Measurements from ENCODE around the gene AKR1C1. TPM values are rescaled to one million over a fixed set of nuclear protein-coding genes. Genes with fewer than 3 reads are reported as not detected.
"Not testable (repeated sequence)": the region's sequence is repeated elsewhere in the genome, so short reads cannot be mapped to it uniquely, and the experiment has no call there.

AKR1C1 gene
- total RNA-seq, 1 donor from 2014 or later: 54.5 TPM

DNA sequence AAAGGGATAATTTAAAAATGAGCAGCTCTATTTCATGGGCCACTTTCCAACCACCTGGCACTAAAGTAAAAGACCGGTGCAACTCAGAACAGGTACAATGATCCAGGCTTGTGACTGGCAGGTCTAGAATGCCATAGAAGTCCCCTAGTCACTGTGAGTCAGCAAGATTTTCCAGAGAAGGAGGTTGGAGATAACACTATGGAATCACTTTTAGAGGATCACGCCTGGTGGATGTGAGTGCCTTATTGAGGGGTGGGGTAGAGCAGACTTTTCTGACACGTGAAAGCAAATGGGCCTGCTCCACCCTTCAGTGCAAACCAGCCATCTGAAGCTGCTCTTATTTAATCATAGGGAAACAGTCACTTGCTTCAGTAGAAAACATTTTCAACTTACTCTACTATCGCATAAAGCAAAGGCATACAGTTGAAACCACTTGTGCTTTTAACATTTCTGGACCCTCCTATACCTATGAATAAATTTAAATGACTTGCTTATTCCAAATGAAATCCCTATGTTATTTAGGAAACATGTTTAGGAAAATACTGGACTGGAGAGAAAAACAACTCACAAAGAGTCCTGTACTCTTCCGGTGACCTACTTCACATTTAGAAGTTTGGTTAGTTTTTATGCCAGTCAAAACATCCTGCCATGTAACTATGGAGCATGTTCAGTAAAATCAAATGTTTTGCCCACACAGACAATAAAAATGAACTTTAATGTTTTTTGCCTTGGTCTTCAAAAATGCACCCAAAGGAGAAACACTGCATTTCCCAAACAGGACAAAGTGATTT lies 21.5 kb upstream of the AKR1C1 start:
- no peak for DNase-seq
- peaks cover 21% of the 10 kb centered on the region for H3K4me1 ChIP-seq

DNA sequence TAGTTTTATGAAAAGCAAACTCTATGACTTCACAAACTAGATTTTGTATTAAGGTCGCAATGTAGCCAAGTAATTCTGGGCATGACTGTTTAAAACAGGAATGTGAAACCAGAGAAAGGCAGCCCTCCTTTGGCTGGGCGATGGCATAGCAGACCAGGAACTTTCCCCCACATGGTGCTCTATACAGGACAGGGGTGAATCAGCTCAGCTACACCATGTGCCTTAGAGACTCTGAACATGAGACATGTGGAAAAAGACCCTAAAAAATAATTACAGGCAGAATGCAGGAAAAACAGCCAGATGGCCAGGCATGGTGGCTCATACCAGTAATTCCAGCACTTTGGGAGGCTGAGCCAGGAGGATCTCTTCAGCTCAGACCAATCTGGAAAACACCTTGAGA lies 20.3 kb upstream of the AKR1C1 start:
- not testable (repeated sequence) for H3K4me3 ChIP-seq

More for the DNA sequence above, 21.5 kb upstream of the AKR1C1 start:
- Histone ChIP-seq H3K27me3 (ENCODE audit: low read depth) (no peaks in the 10 kb centered on the region), H3K4me3 (no peak overlapping the region), H3K36me3 (no peaks in the 10 kb centered on the region), H3K27ac (peak overlapping the region; percentile 56), H3K9me3 (no peaks in the 10 kb centered on the region)
- intact Hi-C loops (cut with DNase I): no loop called here
- peak in 1 of 2 donors; percentile 21 for ATAC-seq
- TF ChIP-seq, protein P1, sequence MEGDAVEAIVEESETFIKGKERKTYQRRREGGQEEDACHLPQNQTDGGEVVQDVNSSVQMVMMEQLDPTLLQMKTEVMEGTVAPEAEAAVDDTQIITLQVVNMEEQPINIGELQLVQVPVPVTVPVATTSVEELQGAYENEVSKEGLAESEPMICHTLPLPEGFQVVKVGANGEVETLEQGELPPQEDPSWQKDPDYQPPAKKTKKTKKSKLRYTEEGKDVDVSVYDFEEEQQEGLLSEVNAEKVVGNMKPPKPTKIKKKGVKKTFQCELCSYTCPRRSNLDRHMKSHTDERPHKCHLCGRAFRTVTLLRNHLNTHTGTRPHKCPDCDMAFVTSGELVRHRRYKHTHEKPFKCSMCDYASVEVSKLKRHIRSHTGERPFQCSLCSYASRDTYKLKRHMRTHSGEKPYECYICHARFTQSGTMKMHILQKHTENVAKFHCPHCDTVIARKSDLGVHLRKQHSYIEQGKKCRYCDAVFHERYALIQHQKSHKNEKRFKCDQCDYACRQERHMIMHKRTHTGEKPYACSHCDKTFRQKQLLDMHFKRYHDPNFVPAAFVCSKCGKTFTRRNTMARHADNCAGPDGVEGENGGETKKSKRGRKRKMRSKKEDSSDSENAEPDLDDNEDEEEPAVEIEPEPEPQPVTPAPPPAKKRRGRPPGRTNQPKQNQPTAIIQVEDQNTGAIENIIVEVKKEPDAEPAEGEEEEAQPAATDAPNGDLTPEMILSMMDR (IDR thresholded peaks at IDR 0.05): no peak

DNA sequence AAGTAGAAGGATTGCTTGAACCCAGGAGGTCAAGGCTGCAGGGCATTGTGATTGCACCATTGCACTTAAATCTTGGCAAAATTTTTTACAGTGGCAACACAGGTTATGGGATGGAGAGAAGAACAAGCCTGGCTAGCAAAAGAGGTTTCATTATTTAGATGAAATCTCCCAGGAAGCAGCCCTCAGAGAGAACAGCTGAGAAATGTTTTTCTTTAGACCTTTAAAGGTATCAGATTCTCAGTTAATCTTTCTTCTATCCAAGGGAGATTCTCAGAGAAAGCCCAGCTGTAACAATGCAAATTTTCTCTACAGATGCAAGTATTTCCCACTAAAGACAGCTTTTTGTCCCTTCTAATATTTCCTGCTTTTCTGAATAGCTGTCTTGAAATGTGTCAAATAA lies 19.8 kb upstream of the AKR1C1 start:
- intact Hi-C loops (cut with DNase I); H3K36me3 ChIP-seq; H3K4me3 ChIP-seq; H3K27me3 ChIP-seq (ENCODE audit: low read depth); H3K9me3 ChIP-seq; DNase-seq: not testable (repeated sequence)
- H3K4me1 ChIP-seq: peaks cover 33% of the 10 kb centered on the region
- peak overlapping the region; percentile 56 for H3K27ac ChIP-seq
- peak in 1 of 2 donors; percentile 29 for ATAC-seq

More for the DNA sequence above, 20.3 kb upstream of the AKR1C1 start:
- Histone ChIP-seq H3K27ac (peak overlapping the region; percentile 56), H3K4me1 (peaks cover 29% of the 10 kb centered on the region)
- intact Hi-C loops (cut with DNase I); H3K27me3 ChIP-seq (ENCODE audit: low read depth); H3K36me3 ChIP-seq; H3K9me3 ChIP-seq; DNase-seq: not testable (repeated sequence)
- ATAC-seq: peak; percentile 58 to 71

DNA sequence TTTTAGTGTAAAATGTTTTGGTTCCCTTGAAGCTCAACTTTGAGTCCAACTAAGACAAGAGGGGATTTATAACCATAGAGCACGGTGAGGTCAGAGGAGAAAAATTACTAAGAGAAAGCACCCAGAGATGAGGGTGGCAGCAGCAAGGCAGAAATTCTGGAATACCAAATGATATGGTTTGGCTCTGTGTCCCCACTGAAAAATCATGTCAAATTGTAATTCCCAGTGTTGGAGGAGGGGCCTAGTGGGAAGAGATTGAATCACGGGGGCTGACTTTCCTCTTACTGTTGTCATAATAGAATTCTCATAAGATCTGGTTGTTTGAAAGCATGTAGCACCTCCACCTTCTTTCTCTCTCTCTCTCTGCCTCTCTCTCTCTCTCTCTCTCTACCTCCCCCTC lies 19.4 kb upstream of the AKR1C1 start:
- H3K9me3 ChIP-seq: no peaks in the 10 kb centered on the region
- ATAC-seq (no peak), DNase-seq (no peak)
- intact Hi-C loops (cut with DNase I): no loop called here
- no peaks in the 10 kb centered on the region for H3K36me3 ChIP-seq
- TF ChIP-seq, protein P1 (IDR thresholded peaks at IDR 0.05): no peak
- H3K4me3 ChIP-seq: no peak overlapping the region
- H3K27ac ChIP-seq: peak overlapping the region; percentile 56
- H3K4me1 ChIP-seq: peaks cover 37% of the 10 kb centered on the region
- H3K27me3 ChIP-seq (ENCODE audit: low read depth): no peaks in the 10 kb centered on the region

DNA sequence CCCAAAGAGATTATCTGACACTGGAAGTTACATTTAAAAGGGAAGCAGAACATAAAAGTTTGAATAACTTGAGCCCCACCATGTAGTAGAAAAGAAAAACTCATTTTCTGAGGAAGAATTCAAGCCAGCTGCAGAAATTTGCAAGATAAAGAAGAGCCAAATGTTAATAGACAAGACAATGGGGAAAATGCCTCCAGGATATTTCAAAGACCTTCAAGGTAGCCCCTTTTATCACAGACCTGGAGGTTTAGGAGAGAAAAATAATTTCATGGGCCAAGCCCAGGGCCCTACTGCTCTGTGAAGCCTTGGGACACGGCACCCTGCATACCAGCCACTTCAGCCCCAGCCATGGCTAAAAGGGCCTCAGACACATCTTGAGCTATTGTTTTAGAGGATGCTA lies 18.4 kb upstream of the AKR1C1 start:
- H3K27me3 ChIP-seq (ENCODE audit: low read depth): no peaks in the 10 kb centered on the region
- H3K27ac ChIP-seq: no peak overlapping the region
- no peaks in the 10 kb centered on the region for H3K36me3 ChIP-seq
- peaks cover 41% of the 10 kb centered on the region for H3K4me1 ChIP-seq
- no peaks in the 10 kb centered on the region for H3K9me3 ChIP-seq
- intact Hi-C loops (cut with DNase I): no loop called here
- ATAC-seq (no peak), DNase-seq (no peak)
- TF ChIP-seq, protein P1 (IDR thresholded peaks at IDR 0.05): no peak
- no peak overlapping the region for H3K4me3 ChIP-seq

DNA sequence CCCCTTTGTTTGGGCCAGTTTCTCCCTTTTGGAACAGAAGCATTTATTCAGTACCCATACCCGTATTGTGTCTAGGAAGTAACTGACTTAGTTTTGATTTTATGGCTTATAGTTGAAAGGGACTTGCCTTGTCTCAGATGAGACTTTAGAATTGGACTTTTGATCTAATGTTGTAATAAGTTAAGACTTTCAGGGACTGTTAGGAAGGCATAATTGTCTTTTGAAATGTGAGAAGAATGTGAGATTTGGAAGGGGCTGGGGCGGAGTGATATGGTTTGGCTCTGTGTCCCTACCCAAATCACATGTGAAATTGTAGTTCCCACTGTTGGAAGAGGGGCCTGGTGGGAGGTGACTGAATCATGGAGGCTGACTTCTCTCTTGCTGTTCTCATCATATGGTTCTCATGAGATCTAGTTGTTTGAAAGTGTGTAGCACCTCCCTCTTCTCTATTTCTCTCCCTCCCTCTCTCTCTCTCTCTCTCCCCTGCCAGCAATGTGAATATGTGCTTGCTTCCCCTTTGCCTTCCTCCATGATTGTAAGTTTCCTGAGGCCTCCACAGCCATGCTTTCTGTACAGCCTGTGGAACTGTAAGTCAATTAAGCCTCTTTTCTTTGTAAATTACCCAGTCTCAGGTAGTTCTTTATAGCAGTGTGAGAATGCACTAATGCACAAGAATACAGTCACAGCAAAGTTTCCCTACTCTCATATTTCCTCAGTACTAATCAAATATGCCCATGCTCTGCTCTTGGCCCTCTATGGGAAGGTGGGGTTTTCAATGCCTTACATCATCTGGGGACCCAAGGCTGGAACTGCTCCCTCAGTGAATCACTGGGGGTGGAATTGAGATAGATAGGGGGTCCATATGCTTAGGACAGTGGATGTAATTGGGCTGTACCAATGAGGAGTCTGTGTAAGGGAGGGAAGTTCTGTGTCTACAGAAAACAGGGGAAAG lies 17.2 kb upstream of the AKR1C1 start:
- DNase-seq (no peak), ATAC-seq (no peak)
- TF ChIP-seq, protein P1 (IDR thresholded peaks at IDR 0.05): no peak
- Histone ChIP-seq H3K27ac (no peak overlapping the region), H3K36me3 (no peaks in the 10 kb centered on the region), H3K9me3 (no peaks in the 10 kb centered on the region), H3K4me3 (no peak overlapping the region), H3K27me3 (ENCODE audit: low read depth) (no peaks in the 10 kb centered on the region), H3K4me1 (peaks cover 45% of the 10 kb centered on the region)
- intact Hi-C loops (cut with DNase I): no loop called here

All from lower lobe of right lung (tissue), 2 donors.